ENCODE data around the gene KCNQ1.
A peak's percentile ranks its signal among the peaks of the same experiment; 100 is the strongest.

- TF ChIP-seq CTCF (IDR thresholded peaks at IDR 0.05) (peak in 3 of 4 experiments; percentile 99 to 100 (median 100)), POLR2A (IDR thresholded peaks at IDR 0.05) (no peak), EP300 (IDR thresholded peaks at IDR 0.05) (no peak), POLR2AphosphoS5 (IDR thresholded peaks at IDR 0.05) (peak; percentile 48)
Observed at GRCh38 chr11:2888266-2888968, 443.6 kb downstream of the KCNQ1 start.

Measured in gastroesophageal sphincter (tissue), 3 donors.